Measurements from ENCODE around the gene MEF2C. TPM values are rescaled to one million over a fixed set of nuclear protein-coding genes. Genes with fewer than 3 reads are reported as not detected.

Gene MEF2C
- total and polyA plus RNA-seq, 2 experiments from 2014 or later, result 0.97 to 1.6 TPM

DNA sequence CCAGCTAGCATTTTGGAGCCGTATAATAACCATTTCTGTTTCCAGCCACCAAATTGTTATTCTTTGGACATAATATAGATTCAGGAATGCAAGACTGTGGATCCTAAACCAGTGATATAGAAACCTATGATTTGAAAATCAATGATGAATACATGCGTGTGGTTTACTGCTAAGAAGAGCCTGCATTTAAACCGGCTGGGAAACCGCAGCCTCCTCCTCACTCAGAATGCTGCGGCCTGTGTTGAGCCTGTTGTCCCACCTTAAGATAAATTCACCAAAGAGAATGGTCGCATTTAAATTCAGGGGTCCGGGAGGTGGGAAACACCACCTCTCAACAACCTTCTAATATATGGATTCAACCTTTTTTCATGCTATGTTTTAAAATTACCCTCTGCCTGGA lies 148.0 kb downstream of the MEF2C start:
- H3F3A ChIP-seq (replicated peaks; ENCODE audit: low read depth), result no peaks in the 10 kb centered on the region
- H3K4me2 ChIP-seq, result no peak overlapping the region
- H3K4me1 ChIP-seq (ENCODE audit: insufficient read depth), result peaks cover 4% of the 10 kb centered on the region; the same call in 1 of the 2 replicates
- no peak overlapping the region for H3K4me3 ChIP-seq
- H4K20me1 ChIP-seq (replicated peaks; ENCODE audit: insufficient read depth), result no peaks in the 10 kb centered on the region
- no peaks in the 10 kb centered on the region for H3K27me3 ChIP-seq (ENCODE audit: insufficient read depth)
- no peaks in the 10 kb centered on the region for H3K36me3 ChIP-seq (ENCODE audit: insufficient read depth)
- Mint-ChIP-seq H3K27me3 (ENCODE audit: insufficient read depth, low read depth, poor library complexity) (peaks cover 4% of the 10 kb centered on the region), H3K4me3 (no peak overlapping the region), H3K36me3 (ENCODE audit: low read depth) (no peaks in the 10 kb centered on the region), H3K9me3 (no peaks in the 10 kb centered on the region), H3K4me1 (peaks cover 15% of the 10 kb centered on the region), H3K27ac (no peak overlapping the region)
- H2AFZ ChIP-seq, result no peak overlapping the region
- no peak overlapping the region for H3K27ac ChIP-seq (ENCODE audit: low read depth)
- no peaks in the 10 kb centered on the region for H3K9me2 ChIP-seq (ENCODE audit: insufficient read depth)
- TF ChIP-seq, protein P1, sequence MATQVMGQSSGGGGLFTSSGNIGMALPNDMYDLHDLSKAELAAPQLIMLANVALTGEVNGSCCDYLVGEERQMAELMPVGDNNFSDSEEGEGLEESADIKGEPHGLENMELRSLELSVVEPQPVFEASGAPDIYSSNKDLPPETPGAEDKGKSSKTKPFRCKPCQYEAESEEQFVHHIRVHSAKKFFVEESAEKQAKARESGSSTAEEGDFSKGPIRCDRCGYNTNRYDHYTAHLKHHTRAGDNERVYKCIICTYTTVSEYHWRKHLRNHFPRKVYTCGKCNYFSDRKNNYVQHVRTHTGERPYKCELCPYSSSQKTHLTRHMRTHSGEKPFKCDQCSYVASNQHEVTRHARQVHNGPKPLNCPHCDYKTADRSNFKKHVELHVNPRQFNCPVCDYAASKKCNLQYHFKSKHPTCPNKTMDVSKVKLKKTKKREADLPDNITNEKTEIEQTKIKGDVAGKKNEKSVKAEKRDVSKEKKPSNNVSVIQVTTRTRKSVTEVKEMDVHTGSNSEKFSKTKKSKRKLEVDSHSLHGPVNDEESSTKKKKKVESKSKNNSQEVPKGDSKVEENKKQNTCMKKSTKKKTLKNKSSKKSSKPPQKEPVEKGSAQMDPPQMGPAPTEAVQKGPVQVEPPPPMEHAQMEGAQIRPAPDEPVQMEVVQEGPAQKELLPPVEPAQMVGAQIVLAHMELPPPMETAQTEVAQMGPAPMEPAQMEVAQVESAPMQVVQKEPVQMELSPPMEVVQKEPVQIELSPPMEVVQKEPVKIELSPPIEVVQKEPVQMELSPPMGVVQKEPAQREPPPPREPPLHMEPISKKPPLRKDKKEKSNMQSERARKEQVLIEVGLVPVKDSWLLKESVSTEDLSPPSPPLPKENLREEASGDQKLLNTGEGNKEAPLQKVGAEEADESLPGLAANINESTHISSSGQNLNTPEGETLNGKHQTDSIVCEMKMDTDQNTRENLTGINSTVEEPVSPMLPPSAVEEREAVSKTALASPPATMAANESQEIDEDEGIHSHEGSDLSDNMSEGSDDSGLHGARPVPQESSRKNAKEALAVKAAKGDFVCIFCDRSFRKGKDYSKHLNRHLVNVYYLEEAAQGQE (IDR thresholded peaks at IDR 0.05; ENCODE audit: unreplicated experiment), result no peak
- TF ChIP-seq CREB1 (CRISPR knock-in tag; IDR thresholded peaks at IDR 0.05; ENCODE audit: low read depth) (no peak), STAT1 (IDR thresholded peaks at IDR 0.05; ENCODE audit: unreplicated experiment) (no peak), EZH2 (IDR thresholded peaks at IDR 0.05; ENCODE audit: low read depth, unreplicated experiment) (no peak), JUNB (IDR thresholded peaks at IDR 0.05; ENCODE audit: unreplicated experiment) (no peak)
- TF ChIP-seq, protein P2, sequence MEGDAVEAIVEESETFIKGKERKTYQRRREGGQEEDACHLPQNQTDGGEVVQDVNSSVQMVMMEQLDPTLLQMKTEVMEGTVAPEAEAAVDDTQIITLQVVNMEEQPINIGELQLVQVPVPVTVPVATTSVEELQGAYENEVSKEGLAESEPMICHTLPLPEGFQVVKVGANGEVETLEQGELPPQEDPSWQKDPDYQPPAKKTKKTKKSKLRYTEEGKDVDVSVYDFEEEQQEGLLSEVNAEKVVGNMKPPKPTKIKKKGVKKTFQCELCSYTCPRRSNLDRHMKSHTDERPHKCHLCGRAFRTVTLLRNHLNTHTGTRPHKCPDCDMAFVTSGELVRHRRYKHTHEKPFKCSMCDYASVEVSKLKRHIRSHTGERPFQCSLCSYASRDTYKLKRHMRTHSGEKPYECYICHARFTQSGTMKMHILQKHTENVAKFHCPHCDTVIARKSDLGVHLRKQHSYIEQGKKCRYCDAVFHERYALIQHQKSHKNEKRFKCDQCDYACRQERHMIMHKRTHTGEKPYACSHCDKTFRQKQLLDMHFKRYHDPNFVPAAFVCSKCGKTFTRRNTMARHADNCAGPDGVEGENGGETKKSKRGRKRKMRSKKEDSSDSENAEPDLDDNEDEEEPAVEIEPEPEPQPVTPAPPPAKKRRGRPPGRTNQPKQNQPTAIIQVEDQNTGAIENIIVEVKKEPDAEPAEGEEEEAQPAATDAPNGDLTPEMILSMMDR (conservative IDR thresholded peaks at IDR 0.05; ENCODE audit: low read depth in 2 of 2), result no peak
- DNase-seq (ENCODE audit: low spot score) (no peak), ATAC-seq (no peak)
- H3K79me2 ChIP-seq (replicated peaks; ENCODE audit: insufficient read depth), result no peaks in the 10 kb centered on the region

DNA sequence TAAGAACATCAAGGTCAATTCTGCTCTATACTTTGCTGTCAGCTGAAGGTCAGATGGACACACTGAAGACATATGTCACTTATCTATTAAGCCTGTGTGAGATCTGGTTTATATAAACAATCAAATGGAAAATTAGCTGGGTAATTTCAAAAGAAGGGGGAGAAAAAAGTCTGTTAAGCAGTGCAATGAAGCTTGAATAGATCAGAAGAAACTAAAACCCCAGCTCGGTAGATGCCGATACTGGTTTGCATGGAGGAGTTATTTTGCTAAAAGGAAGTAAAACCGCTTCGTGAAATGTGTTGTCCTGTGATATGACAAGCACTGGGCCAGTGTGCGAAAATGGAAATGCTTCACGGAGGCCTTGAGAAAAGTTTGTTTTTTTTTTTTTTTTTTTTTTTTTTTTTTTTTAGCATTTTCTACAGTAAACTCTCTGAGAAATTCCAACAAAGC lies 148.8 kb downstream of the MEF2C start:
- no peak for ATAC-seq
- no peaks in the 10 kb centered on the region for H3K36me3 ChIP-seq (ENCODE audit: insufficient read depth)
- H2AFZ ChIP-seq, result no peak overlapping the region
- H3K27me3 ChIP-seq (ENCODE audit: insufficient read depth), result no peaks in the 10 kb centered on the region
- no peaks in the 10 kb centered on the region for H3K9me3 Mint-ChIP-seq
- H3K36me3 Mint-ChIP-seq (ENCODE audit: low read depth), result no peaks in the 10 kb centered on the region
- H3K4me1 ChIP-seq (ENCODE audit: insufficient read depth), result peaks cover 4% of the 10 kb centered on the region; the same call in 1 of the 2 replicates
- H3K4me1 Mint-ChIP-seq, result peaks cover 17% of the 10 kb centered on the region
- DNase-seq (ENCODE audit: low spot score), result no peak
- no peak overlapping the region for H3K4me3 Mint-ChIP-seq
- H3K4me3 ChIP-seq, result no peak overlapping the region
- H4K20me1 ChIP-seq (replicated peaks; ENCODE audit: insufficient read depth), result no peaks in the 10 kb centered on the region
- no peaks in the 10 kb centered on the region for H3K79me2 ChIP-seq (replicated peaks; ENCODE audit: insufficient read depth)
- no peak overlapping the region for H3K27ac Mint-ChIP-seq
- no peaks in the 10 kb centered on the region for H3K9me2 ChIP-seq (ENCODE audit: insufficient read depth)
- H3K27ac ChIP-seq (ENCODE audit: low read depth), result no peak overlapping the region
- H3F3A ChIP-seq (replicated peaks; ENCODE audit: low read depth), result no peaks in the 10 kb centered on the region
- H3K27me3 Mint-ChIP-seq (ENCODE audit: insufficient read depth, low read depth, poor library complexity), result peaks cover 4% of the 10 kb centered on the region
- no peak overlapping the region for H3K4me2 ChIP-seq
- no peak for TF ChIP-seq POLR2AphosphoS5 (IDR thresholded peaks at IDR 0.05; ENCODE audit: low read depth)
- no peak for TF ChIP-seq ZNF331 (CRISPR knock-in tag; IDR thresholded peaks at IDR 0.05; ENCODE audit: low read depth)
- no peak for TF ChIP-seq EZH2 (IDR thresholded peaks at IDR 0.05; ENCODE audit: low read depth, unreplicated experiment)
- no peak for TF ChIP-seq NANOG (IDR thresholded peaks at IDR 0.05; ENCODE audit: borderline replicate concordance)
- TF ChIP-seq, protein P3, sequence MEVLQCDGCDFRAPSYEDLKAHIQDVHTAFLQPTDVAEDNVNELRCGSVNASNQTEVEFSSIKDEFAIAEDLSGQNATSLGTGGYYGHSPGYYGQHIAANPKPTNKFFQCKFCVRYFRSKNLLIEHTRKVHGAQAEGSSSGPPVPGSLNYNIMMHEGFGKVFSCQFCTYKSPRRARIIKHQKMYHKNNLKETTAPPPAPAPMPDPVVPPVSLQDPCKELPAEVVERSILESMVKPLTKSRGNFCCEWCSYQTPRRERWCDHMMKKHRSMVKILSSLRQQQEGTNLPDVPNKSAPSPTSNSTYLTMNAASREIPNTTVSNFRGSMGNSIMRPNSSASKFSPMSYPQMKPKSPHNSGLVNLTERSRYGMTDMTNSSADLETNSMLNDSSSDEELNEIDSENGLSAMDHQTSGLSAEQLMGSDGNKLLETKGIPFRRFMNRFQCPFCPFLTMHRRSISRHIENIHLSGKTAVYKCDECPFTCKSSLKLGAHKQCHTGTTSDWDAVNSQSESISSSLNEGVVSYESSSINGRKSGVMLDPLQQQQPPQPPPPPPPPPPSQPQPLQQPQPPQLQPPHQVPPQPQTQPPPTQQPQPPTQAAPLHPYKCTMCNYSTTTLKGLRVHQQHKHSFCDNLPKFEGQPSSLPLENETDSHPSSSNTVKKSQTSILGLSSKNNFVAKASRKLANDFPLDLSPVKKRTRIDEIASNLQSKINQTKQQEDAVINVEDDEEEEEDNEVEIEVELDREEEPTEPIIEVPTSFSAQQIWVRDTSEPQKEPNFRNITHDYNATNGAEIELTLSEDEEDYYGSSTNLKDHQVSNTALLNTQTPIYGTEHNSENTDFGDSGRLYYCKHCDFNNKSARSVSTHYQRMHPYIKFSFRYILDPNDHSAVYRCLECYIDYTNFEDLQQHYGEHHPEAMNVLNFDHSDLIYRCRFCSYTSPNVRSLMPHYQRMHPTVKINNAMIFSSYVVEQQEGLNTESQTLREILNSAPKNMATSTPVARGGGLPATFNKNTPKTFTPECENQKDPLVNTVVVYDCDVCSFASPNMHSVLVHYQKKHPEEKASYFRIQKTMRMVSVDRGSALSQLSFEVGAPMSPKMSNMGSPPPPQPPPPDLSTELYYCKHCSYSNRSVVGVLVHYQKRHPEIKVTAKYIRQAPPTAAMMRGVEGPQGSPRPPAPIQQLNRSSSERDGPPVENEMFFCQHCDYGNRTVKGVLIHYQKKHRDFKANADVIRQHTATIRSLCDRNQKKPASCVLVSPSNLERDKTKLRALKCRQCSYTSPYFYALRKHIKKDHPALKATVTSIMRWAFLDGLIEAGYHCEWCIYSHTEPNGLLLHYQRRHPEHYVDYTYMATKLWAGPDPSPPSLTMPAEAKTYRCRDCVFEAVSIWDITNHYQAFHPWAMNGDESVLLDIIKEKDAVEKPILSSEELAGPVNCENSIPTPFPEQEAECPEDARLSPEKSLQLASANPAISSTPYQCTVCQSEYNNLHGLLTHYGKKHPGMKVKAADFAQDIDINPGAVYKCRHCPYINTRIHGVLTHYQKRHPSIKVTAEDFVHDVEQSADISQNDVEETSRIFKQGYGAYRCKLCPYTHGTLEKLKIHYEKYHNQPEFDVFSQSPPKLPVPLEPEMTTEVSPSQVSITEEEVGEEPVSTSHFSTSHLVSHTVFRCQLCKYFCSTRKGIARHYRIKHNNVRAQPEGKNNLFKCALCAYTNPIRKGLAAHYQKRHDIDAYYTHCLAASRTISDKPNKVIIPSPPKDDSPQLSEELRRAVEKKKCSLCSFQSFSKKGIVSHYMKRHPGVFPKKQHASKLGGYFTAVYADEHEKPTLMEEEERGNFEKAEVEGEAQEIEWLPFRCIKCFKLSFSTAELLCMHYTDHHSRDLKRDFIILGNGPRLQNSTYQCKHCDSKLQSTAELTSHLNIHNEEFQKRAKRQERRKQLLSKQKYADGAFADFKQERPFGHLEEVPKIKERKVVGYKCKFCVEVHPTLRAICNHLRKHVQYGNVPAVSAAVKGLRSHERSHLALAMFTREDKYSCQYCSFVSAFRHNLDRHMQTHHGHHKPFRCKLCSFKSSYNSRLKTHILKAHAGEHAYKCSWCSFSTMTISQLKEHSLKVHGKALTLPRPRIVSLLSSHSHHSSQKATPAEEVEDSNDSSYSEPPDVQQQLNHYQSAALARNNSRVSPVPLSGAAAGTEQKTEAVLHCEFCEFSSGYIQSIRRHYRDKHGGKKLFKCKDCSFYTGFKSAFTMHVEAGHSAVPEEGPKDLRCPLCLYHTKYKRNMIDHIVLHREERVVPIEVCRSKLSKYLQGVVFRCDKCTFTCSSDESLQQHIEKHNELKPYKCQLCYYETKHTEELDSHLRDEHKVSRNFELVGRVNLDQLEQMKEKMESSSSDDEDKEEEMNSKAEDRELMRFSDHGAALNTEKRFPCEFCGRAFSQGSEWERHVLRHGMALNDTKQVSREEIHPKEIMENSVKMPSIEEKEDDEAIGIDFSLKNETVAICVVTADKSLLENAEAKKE (CRISPR knock-in tag; IDR thresholded peaks at IDR 0.05), result no peak
